NB4 (cell line): ENCODE results near the gene TARBP1.
"Not testable (repeated sequence)": the region's sequence is repeated elsewhere in the genome, so short reads cannot be mapped to it uniquely, and the experiment has no call there.

Experiments
- DNase-seq: peaks from one replicate; pipeline ENCODE4 v3.0.0; 2010; ENCODE audit warnings: low read depth
- H3K4me3 ChIP-seq: one replicate; pipeline ENCODE4 v1.5.1; 2011; ENCODE audit warnings: mild to moderate bottlenecking, low read depth, low read length, moderate library complexity
- CTCF ChIP-seq: IDR thresholded peaks from one replicate; pipeline ENCODE4 v1.5.1; 2012; ENCODE audit warnings: low read depth, low read length
- MAX ChIP-seq: IDR thresholded peaks from 2 replicates; pipeline ENCODE4 v1.6.1; 2011; ENCODE audit warnings: low read depth, low read length
- MYC ChIP-seq: IDR thresholded peaks from 2 replicates; pipeline ENCODE4 v1.6.1; 2011; ENCODE audit warnings: low read depth, low read length
- POLR2A ChIP-seq: IDR thresholded peaks from 2 replicates; pipeline ENCODE4 v1.6.1; 2011; ENCODE audit warnings: mild to moderate bottlenecking; ENCODE audit not compliant: insufficient read length; ENCODE audit errors: extremely low read depth

TARBP1 gene

GRCh38 chr1:234521836-234522235 is 42.9 kb upstream of the TARBP1 start:
- no peak overlapping the region for H3K4me3 ChIP-seq
- no peak for DNase-seq
- TF ChIP-seq POLR2A (no peak), CTCF (no peak), MAX (no peak), MYC (no peak)

GRCh38 chr1:234520908-234521817 is 42.2 kb upstream of the TARBP1 start:
- H3K4me3 ChIP-seq, result no peak overlapping the region
- TF ChIP-seq POLR2A (no peak), MAX (no peak), CTCF (no peak), MYC (no peak)
- no peak for DNase-seq

GRCh38 chr1:234519506-234519905 is 40.5 kb upstream of the TARBP1 start:
- no peak overlapping the region for H3K4me3 ChIP-seq
- no peak for TF ChIP-seq MYC
- no peak for TF ChIP-seq CTCF
- TF ChIP-seq POLR2A, result no peak
- no peak for TF ChIP-seq MAX
- no peak for DNase-seq

GRCh38 chr1:234518876-234519275 is 39.9 kb upstream of the TARBP1 start:
- H3K4me3 ChIP-seq, result no peak overlapping the region
- TF ChIP-seq POLR2A (no peak), CTCF (no peak), MAX (no peak), MYC (no peak)
- no peak for DNase-seq

GRCh38 chr1:234518086-234518485 is 39.1 kb upstream of the TARBP1 start:
- not testable (repeated sequence) for H3K4me3 ChIP-seq
- peak; percentile 42 for DNase-seq

GRCh38 chr1:234517110-234517802 is 38.3 kb upstream of the TARBP1 start:
- TF ChIP-seq POLR2A (no peak), MAX (no peak), CTCF (no peak), MYC (no peak)
- DNase-seq, result no peak
- no peak overlapping the region for H3K4me3 ChIP-seq
